ENCODE measurements around the gene ALDH1B1. TPM values are rescaled to one million over a fixed set of nuclear protein-coding genes. Genes with fewer than 3 reads are reported as not detected.

Gene ALDH1B1
- total and polyA plus RNA-seq, 2 of the 13 experiments (the other 11 are each of a cell fraction or from before 2014, with no cell fraction given), result 45.1 to 125 TPM

GRCh38 chr9:38359297-38359653 lies 33.2 kb upstream of the ALDH1B1 start:
- FAIRE-seq, result peak; percentile 63
- in situ Hi-C loops (cut with HindIII; ENCODE audit: extremely low pct_ligation_motif_present, low pct_unique_long_range_greater_than_20kb), result loop anchor here (10.0 to 25.0 kb wide), 2 partner anchors 454 to 872 kb away; partner anchors contain the start of genes POLR1E and SLC25A51
- BruUV-seq (replicated peaks), result no TSS peak
- TF ChIP-seq KDM1A (CRISPR knock-in tag; IDR thresholded peaks at IDR 0.05) (peak; percentile 47; the same call in 1 of the 2 replicates), PAXIP1 (CRISPR knock-in tag; conservative IDR thresholded peaks at IDR 0.05) (peak; percentile 47; the same call in 1 of the 2 replicates), SOX13 (IDR thresholded peaks at IDR 0.05) (no peak), SOX13 (CRISPR knock-in tag; conservative IDR thresholded peaks at IDR 0.05 in 1 of 2, IDR thresholded peaks at IDR 0.05 in 1 of 2) (peak in 1 of 2 experiments; percentile 16; a peak in 1 of 4 replicates), DR1 (CRISPR knock-in tag; IDR thresholded peaks at IDR 0.05) (no peak), ZFP36L1 (CRISPR knock-in tag; IDR thresholded peaks at IDR 0.05) (no peak), SIX4 (CRISPR knock-in tag; IDR thresholded peaks at IDR 0.05) (peak; percentile 46; the same call in 1 of the 2 replicates), TCF7 (IDR thresholded peaks at IDR 0.05; ENCODE audit: low read depth) (peak; percentile 63; the same call in 1 of the 2 replicates), SIX1 (CRISPR knock-in tag; IDR thresholded peaks at IDR 0.05; ENCODE audit: borderline replicate concordance) (peak; percentile 63; the same call in 1 of the 2 replicates), POGZ (CRISPR knock-in tag; IDR thresholded peaks at IDR 0.05) (peak; percentile 57; the same call in 1 of the 2 replicates), BCLAF1 (IDR thresholded peaks at IDR 0.05) (no peak), HDAC2 (CRISPR knock-in tag; IDR thresholded peaks at IDR 0.05) (0 out of 2 replicates have a peak, but pooled peaks have one; percentile 49), RCOR2 (CRISPR knock-in tag; IDR thresholded peaks at IDR 0.05) (peak; percentile 39; the same call in 1 of the 2 replicates), PHF21A (CRISPR knock-in tag; IDR thresholded peaks at IDR 0.05) (peak; percentile 46; the same call in 1 of the 2 replicates), KLF11 (CRISPR knock-in tag; IDR thresholded peaks at IDR 0.05) (no peak), ZNF580 (CRISPR knock-in tag; IDR thresholded peaks at IDR 0.05; ENCODE audit: borderline replicate concordance, low read depth) (no peak), MIER2 (CRISPR knock-in tag; IDR thresholded peaks at IDR 0.05) (0 out of 2 replicates have a peak, but pooled peaks have one; percentile 34), ATM (IDR thresholded peaks at IDR 0.05; ENCODE audit: borderline replicate concordance) (no peak), RARA (CRISPR knock-in tag; IDR thresholded peaks at IDR 0.05) (peak; percentile 14; the same call in 1 of the 2 replicates), PLSCR1 (CRISPR knock-in tag; IDR thresholded peaks at IDR 0.05; ENCODE audit: borderline replicate concordance) (no peak)

More at GRCh38 chr9:38359297-38359653, 33.2 kb upstream of the ALDH1B1 start:
- H3K9ac ChIP-seq (ENCODE audit: insufficient read depth, low read depth, low read length), result no peak overlapping the region
- intact Hi-C loops (cut with micrococcal nuclease; ENCODE audit: unreplicated experiment), result no loop called here
- WGBS (ENCODE audit: low lambda C conversion rate), result 0% methylated on average over 6 of the region's 6 CpGs
- H3K4me3 ChIP-seq (replicated peaks in 1 of 3; ENCODE audit: insufficient read depth in 1 of 3, low read depth in 2 of 3, low read length in 3 of 3), result no peak overlapping the region; a peak in 1 of 6 replicates
- DNase-seq (ENCODE audit: low spot score) (peak; percentile 47), ATAC-seq (peak; percentile 73)
- H3K27me3 ChIP-seq (ENCODE audit: control insufficient read depth in 1 of 2, insufficient read depth in 2 of 2, low read length in 2 of 2), result no peaks in the 10 kb centered on the region
- H3K36me3 ChIP-seq (replicated peaks in 1 of 2; ENCODE audit: control insufficient read depth in 1 of 2, insufficient read depth in 2 of 2, low read length in 2 of 2), result no peaks in the 10 kb centered on the region
- H3K27ac ChIP-seq (ENCODE audit: extremely low read length, insufficient read depth, low read length), result no peak overlapping the region
- H2AFZ ChIP-seq (ENCODE audit: low read length), result no peak overlapping the region
- no peaks in the 10 kb centered on the region for H3K9me3 ChIP-seq (ENCODE audit: low read length)
- ChIA-PET POLR2A (no interaction called here), CTCF (ENCODE audit: low intra/inter-chr PET ratio, low total read pairs) (no interaction called here)
- H4K20me1 ChIP-seq (ENCODE audit: insufficient read depth, low read length), result no peaks in the 10 kb centered on the region
- H3K79me2 ChIP-seq (ENCODE audit: insufficient read depth, low read length), result no peaks in the 10 kb centered on the region
- H3K4me1 ChIP-seq (ENCODE audit: insufficient read depth, low read length), result peaks cover 66% of the 10 kb centered on the region
- H3K4me2 ChIP-seq (ENCODE audit: low read depth, low read length), result peak overlapping the region; percentile 62

Data from HepG2 (cell line).